ENCODE results near the gene GATAD2A.

The GATAD2A gene

DNA sequence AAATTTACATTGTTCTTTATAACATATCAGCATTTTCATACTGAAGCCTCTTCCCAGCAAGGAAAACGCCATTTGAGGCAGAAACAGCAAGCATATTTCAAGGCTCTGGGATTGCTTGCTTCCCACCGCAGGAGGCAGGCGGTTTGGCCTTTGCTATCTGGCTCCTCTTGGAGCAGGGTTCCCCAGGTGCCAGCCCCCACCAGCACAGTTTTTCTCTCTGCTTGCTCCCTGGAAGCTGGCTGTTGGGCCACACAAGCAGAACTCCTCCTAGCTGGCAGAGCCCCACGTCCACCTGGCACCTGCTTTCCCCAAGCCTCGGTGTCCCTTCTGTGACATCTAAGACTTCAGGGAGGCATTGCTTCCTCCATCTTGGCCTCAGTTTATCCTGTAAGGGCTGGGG is 16.7 kb downstream of the GATAD2A start:
- DNase-seq = no peak

DNA sequence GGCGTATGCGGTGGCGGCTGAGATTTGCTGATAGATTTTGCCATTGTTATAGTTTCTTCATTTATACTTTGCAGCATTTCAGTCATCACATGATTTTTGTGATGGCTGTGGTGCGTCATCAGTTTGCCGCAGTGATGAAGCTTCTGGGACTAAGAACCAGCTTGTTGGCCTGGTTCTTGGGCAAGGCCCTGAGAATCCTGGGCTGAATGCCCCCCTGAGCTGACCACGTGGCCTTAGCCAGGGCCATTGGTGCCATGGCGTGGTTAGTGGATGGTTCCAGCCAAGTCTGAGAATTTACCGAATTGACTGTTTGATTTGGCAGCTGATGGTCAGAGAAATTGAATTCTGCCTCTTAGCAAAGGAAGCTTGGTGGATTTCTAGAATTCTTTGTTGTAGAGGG is 17.8 kb downstream of the GATAD2A start:
- DNase-seq = no peak

DNA sequence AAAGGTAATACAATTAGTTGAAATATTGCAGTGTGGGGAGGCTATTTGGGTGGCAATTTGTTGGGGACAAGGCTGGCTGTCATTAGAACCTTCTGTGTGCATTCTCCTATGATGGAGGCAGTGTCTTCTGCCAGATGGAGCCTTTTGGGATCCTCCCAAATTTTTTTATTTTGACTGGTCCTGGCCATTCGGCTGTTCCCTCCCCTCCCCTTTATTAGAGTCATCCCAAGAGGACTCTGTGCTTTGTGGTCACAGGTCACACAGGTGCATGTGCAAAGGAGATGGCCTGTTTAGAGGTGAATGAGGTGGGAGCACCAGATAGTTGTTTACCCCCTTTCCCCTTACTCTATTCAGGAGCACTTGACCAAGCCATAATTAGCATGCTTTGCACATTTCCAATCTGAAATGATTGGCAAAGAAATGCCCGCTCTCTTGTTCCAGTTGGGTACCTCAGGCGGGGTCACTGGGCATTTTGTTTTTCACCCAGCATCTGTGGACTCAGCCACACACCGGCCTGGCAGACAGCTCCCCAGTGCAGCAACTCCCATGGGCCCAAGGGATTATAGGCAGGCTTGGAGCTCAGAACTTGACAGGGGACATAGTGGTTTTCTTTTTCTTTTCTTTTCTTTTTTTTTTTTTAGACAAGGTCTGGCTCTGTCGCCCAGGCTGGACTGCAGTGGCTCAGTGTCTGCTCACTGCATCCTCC is 19.8 kb downstream of the GATAD2A start:
- no peak for DNase-seq

DNA sequence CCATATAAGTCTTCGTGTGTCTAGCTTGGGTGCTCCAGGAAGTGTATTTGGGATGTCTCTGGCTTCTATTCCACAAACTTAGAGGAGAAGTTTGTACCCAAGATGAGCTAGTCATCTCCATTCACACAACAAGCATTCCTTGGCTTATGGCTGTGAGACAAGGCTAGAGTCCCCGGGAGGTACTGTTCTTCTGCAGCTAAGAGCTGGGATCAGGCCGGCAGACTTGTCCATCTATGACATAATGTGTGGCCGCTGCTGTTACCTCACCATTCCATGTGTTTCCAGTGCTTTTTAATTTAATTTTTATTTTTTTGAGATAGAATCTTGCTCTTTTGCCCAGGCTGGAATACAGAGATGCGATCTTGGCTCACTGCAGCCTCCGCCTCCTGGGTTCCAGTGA is 20.7 kb downstream of the GATAD2A start:
- DNase-seq = no peak

DNA sequence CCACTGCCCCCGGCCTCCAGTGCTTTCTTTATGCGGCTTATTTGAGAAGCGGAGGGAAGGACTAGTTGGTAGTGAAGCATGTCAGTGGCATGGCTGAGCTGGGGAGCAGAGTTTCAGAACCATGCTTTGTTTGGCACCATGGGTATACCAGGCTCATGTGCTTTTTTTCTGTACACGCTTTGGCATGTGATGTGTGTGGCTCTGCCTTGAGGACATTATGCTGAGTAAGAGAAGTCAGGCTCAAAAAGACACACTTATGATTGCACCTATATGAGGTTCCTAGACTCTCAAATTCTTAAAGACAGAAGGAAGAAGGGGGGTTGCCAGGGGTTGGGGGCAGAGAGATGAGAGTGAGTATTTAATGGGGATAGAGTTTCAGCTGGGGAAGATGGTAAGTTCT is 21.3 kb downstream of the GATAD2A start:
- DNase-seq = no peak

DNA sequence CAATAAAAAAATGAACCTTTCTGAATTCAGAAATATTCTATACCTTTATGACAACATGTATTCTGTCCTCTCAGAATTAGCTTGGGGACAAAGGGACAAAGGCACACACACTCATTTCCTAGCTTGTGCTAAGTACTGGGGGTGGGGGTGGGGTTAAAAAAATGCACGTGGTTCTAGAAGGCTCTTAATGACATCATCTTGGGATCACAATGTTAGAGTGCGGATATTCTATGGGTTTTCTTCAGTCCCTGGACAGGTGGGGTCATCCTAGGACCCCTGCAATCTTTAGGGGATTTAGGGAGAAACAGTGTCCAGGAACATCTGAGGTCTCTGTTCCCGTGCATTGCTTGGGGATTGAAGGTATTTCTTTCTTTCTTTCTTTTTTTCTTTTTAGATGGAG is 21.8 kb downstream of the GATAD2A start:
- DNase-seq = no peak

DNA sequence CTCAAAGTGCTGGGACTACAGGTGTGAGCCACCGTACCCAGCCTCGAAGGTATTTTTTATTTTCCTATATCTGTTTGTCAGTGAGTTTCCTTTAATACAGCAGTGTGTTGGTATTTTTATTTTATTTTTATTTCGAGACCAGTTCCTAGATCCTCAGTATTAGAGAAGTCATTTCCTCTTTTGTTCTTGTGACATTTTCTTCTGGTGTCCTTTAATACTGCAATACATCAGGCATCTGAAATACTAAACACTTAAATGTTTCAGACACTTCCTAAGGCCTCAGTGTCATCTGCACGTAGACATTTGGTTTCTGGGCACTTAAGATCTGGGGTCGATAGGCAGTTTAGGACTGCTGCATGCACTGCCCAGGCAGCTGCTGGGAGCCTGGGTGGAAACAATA is 22.5 kb downstream of the GATAD2A start:
- no peak for DNase-seq

DNA sequence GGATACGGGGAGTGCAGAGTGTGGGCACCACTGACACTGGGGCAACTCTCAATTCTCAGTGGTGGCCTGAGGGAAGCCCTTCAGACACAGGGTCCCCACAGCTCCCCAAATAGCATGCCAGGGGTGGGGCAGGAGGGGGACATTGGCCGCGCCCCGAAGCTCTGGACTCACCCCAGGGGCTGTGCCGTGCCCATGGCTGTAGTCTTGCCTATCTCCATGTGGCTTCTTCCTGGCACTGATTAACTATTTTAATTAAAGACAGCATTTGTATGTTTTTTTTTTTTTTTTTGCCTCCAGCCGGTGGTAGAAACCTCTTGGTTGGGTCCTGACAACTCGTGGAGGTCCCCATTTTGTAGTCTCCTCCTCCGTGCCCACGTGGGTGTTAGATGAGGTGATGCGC is 23.3 kb downstream of the GATAD2A start:
- DNase-seq = no peak

DNA sequence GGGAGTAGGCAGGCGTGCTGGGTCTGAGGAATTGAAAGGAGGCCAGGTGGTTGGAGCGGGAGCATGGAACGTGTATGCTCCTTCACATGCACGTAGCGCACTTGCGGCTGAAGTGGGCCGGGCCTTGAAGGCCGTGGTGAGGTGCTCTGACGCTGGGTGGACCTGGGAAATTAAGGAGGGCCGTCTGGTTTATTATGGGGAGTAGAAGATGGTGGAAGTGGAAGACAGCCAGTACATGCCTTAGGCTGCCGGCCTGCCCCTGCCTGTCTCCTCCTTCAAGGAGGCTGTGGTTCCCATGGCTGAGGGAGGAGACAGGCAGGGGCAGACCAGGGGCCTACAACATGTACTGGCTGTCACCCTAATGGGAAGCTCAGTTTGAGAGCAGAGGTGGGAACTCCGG is 23.9 kb downstream of the GATAD2A start:
- no peak for DNase-seq

DNA sequence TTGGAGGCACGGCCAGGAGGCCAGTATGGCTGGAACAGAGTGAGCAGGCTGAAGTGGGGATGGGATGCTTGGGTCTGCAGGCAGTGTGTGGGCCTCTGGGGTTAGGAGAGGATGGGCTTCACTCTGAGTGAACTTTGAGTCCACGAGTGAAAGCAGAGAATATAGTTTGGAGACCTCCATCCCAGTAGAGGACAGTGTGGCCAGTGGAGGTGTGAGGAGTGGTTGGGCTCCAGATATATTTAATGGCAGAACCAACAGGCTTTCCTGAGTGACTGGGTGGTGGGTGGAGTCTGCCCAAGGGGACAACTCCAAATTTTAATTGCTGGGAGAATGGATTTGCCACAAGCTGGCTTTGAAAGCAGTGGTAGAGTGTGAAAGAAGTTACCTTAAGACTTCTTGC is 27.3 kb downstream of the GATAD2A start:
- DNase-seq = no peak

DNA sequence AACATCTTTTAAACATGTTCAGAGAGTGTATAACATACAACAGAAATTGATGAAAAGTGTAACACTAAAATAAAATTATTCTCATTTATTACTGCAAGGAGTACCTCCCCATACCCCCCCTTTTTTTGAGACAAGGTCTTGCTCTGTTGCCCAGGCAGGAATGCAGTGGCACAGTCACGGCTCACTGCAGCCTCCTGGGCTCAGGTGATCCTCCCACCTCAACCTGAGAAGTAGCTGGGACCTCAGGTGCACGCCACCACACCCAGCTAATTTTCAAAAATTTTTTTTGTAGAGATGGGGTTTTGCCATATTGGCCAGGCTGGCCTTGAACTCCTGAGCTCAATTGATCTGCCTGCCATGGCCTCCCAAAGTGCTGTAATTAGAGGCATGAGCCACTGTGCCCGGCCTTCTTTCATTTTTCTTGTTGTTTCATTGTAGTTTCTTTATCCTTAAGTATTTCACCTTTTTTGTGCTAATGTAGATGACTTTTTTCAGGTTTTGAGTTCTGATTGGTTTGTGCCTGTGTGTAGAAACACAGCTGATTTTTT is 28.3 kb downstream of the GATAD2A start:
- DNase-seq = no peak

DNA sequence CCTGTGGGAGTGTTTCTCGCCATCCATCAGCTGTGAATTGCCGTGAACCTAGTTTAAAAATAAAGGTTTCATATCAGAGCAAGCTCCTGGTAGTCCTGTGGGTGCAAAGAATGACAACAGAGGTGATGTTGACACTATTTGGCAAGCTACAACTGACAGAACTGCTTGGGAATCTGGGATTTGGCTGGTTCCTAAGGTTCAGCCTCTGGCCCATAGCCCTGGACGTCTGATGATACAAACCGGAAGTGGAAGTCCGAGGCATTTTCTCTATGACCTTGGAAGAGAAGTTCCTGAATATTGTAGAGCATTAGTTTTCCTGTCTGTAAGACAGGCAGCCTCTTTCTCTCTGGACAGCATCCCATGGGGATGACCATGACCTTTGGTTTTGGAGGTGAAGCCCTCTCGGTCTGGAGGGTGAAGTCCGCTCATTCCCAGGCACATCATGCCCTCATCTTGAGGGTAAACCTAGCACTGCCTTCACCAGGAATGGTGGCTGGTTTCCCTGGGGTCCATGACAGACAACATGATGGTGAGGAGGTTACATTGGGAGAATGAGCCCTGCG is 29.1 kb downstream of the GATAD2A start:
- DNase-seq = no peak

DNA sequence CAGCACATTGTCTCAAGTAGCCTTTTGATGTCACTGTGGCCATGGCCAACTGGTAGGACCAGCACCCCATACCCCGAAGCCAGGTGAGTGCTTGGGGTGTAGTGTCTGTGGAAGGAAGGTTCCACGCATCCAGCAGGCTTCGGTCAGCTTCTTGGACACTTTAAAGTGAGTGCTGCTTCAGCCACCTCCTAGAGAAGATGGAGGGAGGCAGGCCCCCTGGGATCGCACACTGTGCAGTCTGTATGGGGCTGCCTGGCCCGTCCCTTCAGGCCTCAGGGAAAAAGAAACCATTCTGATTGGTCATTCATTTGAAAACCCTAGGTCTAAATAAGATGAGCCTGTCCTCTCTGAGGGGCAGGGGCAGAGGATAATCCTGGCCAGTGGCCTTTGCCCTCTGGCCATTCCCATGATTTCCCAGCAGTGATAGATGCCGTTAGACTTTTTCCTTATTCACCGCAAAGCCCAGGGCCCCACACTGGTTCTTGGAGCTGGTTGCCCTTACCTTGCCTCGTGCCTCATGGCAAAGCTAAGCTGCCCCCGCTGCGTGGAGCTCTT is 30.7 kb downstream of the GATAD2A start:
- DNase-seq = no peak

DNA sequence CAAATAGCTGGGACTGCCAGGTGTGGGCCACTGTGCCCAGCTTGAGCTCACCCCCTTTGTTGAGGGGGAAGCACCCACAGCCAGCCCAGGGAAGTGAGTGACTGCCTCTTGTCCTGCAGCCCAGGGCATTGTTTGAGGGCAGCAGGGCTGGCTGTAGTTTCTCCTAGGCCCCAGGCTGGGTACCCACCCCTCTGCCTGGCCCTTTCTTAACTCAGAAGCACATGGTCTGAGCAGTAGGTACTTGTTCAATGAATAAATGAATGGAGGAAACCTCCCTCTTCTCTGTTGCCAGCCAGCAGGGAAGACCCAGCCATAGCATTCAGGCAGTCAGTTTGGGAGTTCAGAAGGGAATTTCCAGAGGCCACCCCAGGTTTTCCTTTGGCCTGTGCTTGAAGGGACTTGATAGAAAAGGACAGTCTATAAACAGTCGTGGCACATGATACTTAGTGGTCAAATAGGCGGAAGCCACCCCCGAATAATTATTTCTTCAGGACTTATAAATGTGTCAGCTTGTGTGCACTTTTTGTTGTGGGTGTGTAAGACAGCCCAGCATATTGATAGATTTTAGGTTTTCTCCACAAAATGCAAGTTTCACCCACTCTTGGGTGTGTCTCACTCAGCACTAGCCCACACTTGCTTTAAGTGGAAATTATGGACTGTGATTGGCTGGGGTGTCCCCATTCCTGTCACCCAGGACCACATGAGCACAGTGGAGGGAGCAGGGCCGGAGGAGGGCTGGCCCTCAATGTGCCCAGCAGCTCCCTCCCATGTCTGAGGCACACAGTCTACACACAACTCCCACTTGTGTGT is 33.1 kb downstream of the GATAD2A start:
- no peak for DNase-seq

DNA sequence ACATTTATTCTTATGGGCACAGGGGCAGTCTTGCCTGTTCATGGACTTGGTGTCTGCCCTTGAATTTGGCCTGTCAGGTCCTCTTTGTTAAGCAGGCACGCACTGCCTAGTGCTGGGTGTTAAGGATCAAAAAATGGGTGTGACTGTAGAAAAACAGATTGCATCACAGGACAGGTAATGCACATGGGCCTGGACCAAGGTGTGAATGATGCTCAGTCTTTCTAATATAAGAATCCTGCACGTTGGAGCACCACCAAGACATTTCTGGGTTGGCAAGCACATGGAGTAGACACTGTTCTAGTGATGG is 33.7 kb downstream of the GATAD2A start:
- DNase-seq = no peak

DNA sequence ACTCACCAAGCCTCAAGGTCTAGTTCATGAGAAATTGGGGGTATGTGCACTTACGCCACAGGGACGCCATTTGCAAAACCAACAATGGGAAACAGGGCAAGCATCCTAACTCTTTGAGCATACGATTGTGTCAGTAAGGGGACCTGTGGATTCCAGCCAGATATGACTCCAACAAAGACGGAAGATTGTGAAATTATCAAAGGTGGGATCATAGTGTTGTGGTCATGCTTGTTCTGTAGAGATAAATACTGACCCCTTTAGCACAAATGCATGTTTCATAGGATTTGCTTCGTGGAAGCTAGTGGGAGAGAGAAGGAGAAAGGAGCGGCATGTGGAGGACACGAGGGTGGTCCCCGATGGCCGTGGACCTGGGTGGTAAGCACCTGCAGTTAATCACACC is 37.8 kb downstream of the GATAD2A start:
- DNase-seq = no peak

DNA sequence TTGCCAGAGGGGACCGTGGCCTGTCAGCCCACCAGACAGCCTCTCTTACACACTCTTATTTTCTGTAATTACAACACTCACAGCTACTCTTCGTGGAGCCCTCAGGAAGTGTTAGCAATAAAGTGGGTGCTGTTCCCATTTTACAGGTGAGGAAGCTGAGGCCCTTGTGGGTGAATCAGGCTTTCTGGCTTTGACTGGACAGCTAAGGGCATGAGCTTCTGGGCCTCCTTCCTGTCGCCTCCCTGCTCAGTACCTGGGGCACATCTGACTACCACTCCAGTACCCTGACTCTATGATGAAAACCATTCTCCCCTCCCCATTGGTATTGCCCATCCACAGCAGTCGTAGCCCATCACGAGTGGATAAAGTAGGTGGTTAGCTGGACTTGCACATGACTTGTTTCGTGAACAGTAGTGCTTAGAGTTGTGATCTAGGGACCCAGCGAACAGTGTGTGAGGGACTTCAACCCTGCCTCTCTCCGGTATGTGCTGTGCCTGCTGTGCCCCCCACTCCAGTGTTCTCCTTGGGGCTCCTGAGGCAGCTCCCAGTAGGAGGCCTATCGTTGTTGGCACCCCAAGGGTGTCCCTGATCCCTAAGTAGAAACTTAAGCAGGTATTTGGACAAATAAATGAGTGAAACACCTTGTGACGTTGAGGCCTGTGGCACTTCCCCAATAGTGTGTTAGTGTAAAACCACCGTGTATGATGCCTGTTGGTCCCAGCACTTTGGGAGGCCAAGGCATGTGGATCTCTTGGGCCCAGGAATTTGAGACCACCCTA is 38.6 kb downstream of the GATAD2A start:
- DNase-seq = no peak

DNA sequence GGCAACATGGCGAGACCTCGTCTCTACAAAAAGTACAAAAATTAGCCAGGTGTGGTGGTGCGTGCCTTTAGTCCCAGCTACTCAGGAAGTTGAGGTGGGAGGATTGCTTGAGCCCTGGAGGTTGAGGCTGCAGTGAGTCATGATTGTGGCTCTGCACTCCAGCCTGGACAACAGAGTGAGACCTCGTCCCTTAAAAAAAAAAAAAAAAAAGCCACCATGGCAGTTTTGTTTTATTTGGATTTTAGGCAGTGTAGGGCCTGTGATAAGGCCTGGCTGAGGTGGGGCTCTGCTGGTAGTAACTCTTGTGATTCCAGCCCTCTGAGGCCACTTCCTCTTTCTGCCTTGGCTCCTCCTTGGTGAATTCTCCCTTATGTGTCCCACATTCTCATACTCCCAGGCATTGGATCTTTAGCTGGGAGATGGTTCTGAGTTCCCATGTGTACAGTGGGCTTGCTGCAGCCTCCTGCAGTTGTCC is 39.2 kb downstream of the GATAD2A start:
- no peak for DNase-seq

DNA sequence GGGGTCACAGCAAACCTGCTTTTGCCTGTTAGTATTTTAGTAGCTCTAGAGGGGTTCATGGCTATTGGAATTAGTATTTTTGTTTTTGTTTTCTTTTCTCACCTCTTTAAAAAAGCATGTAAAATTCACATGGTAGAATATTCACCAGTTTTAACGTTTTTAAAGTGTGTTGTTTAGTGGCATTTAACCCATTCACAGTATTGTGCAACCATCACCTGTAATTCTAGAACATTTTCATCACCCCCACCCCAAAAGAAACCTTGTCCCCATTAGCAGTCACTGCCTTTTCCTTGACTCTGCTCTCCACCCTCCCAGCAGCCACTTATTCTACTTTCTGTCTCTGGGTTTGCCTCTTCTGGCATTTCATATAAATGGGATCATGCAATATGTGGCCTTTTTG is 39.8 kb downstream of the GATAD2A start:
- no peak for DNase-seq

DNA sequence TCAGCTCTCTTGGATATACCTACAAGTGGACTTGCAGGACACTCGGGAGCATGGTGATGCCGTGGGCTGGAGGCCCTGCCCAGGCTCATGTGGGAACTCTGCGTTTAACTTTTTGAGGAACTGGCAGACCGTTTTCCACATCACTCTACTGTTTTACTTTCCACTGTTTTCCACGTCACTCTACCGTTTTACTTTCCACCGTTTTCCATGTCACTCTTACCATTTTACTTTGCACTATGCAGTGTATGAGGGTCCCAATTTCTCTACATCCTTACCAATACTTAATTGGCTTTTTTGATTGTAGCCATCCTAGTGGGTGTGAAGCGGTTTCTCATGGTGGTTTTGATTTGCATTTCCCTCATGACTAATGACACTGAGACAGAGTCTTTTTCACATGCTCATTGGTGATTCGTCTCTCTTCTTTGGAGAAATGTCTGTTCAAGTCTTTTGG is 40.5 kb downstream of the GATAD2A start:
- DNase-seq = no peak

DNA sequence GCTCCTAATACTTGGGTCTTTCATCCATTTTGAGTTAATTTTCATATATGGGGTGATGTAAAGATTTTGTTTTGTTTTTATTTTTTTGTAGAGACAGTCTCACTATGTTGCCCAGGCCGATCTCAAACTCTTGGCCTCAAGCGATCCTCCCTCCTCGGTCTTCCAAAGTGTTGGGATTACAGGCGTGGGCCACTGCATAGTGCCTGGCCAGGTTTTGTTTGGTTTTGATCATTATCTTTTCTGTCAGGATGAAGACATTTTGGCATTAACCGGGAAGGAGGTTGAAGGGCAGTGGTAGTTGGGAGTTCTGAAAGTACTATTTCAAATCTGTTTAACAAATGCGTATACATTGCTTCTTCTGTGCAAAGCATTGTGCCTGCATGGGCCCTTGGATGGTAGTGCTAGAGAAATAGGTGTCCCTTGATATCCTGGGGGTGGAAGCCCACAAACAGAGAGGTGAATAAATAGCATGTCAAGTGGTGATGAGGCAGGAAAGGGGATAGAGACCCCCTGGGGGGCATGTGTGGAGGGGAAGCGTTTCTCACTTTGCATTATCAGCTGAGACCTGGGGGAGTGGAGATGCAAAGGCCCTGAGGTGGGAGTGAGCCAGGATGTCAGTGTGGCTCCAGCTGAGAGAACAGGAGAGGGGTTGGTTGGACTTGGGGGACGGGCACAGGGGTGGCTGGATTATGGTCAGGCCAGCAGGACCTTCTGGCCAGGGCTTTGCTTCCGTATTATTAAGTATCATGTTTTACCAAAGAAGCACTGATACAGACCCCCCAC is 41.4 kb downstream of the GATAD2A start:
- no peak for DNase-seq

All from kidney glomerular epithelial cell (primary cell).